OCI-LY3 (cell line): Measurements from ENCODE around the gene TEPSIN.

Experiments
- H2AFZ ChIP-seq: fragments of 200-600, 300-600 bp; shearing (Covaris generic); 2 replicates; pipeline ENCODE4 v1.6.0; 2014; ENCODE audit warnings: antibody characterized with exemption, low read depth, low read length
- H3K27ac ChIP-seq: fragments of 200-600, 300-600 bp; sonication (generic); 2 replicates; pipeline ENCODE4 v1.5.1; 2014; ENCODE audit warnings: mild to moderate bottlenecking, low read length, moderate library complexity, mixed read lengths
- H3K27me3 ChIP-seq: fragments of 200-600, 300-600 bp; sonication (generic); 2 replicates; pipeline ENCODE4 v1.6.1; 2014; ENCODE audit warnings: low read depth, low read length, mixed read lengths
- H3K36me3 ChIP-seq: fragments of 200-600, 300-600 bp; sonication (generic); replicated peaks from 2 replicates; pipeline ENCODE3; 2014; ENCODE audit warnings: low read depth, low read length, mixed read lengths
- H3K4me1 ChIP-seq: fragments of 300-600, 200-600 bp; sonication (generic); 2 replicates; pipeline ENCODE4 v1.6.1; 2014; ENCODE audit warnings: low read length, mixed read lengths
- H3K4me2 ChIP-seq: fragments of 200-600, 300-600 bp; sonication (generic); 2 replicates; pipeline ENCODE4 v1.6.1; 2014; ENCODE audit warnings: low read length, mixed read lengths
- H3K4me3 ChIP-seq: fragments of 300-600, 200-600 bp; sonication (generic); 2 replicates; pipeline ENCODE4 v1.5.1; 2014; ENCODE audit warnings: antibody characterized with exemption, mild to moderate bottlenecking, low read length, moderate library complexity
- H3K79me2 ChIP-seq: fragments of 300-600, 200-600 bp; shearing (Covaris generic); 2 replicates; pipeline ENCODE4 v1.6.1; 2014; ENCODE audit warnings: mild to moderate bottlenecking, low read length, mixed read lengths
- H3K9ac ChIP-seq: fragments of 300-600, 200-600 bp; shearing (Covaris generic); 2 replicates; pipeline ENCODE4 v1.6.0; 2014; ENCODE audit warnings: mild to moderate bottlenecking, low read length, moderate library complexity
- H3K9me3 ChIP-seq: fragments of 200-600, 300-600 bp; shearing (Covaris generic); 2 replicates; pipeline ENCODE4 v1.6.1; 2014; ENCODE audit warnings: low read length, mixed read lengths; ENCODE audit not compliant: insufficient read depth
- H4K20me1 ChIP-seq: fragments of 200-600, 300-600 bp; sonication (generic); 2 replicates; pipeline ENCODE4 v1.6.1; 2016; ENCODE audit warnings: low read length, mixed read lengths; ENCODE audit not compliant: insufficient read depth
- CTCF ChIP-seq: fragments of 200-600, 300-600 bp; sonication (generic); IDR thresholded peaks from 2 replicates; pipeline ENCODE4 v1.5.1; 2014; ENCODE audit warnings: antibody characterized with exemption, low read length, low read depth
- EZH2phosphoT487 ChIP-seq: fragments of 200-600 bp; shearing (Covaris generic); IDR thresholded peaks from 2 replicates; pipeline ENCODE4 v1.6.1; 2018; ENCODE audit warnings: antibody characterized with exemption, mixed run types, low read depth

TEPSIN gene

GRCh38 chr17:81184555-81184954 is 54.3 kb downstream of the TEPSIN start:
- no peak overlapping the region for H2AFZ ChIP-seq
- H4K20me1 ChIP-seq: no peaks in the 10 kb centered on the region
- H3K4me2 ChIP-seq: no peak overlapping the region
- no peaks in the 10 kb centered on the region for H3K36me3 ChIP-seq
- no peaks in the 10 kb centered on the region for H3K4me1 ChIP-seq
- H3K79me2 ChIP-seq: no peaks in the 10 kb centered on the region
- H3K27ac ChIP-seq: no peak overlapping the region
- H3K9ac ChIP-seq: no peak overlapping the region
- TF ChIP-seq EZH2phosphoT487 (no peak), CTCF (no peak)
- H3K9me3 ChIP-seq: no peaks in the 10 kb centered on the region
- H3K27me3 ChIP-seq: no peaks in the 10 kb centered on the region
- H3K4me3 ChIP-seq: no peak overlapping the region

GRCh38 chr17:81183807-81184206 is 55.0 kb downstream of the TEPSIN start:
- no peaks in the 10 kb centered on the region for H3K36me3 ChIP-seq
- TF ChIP-seq EZH2phosphoT487 (no peak), CTCF (no peak)
- H2AFZ ChIP-seq: no peak overlapping the region
- no peaks in the 10 kb centered on the region for H3K27me3 ChIP-seq
- no peaks in the 10 kb centered on the region for H3K4me1 ChIP-seq
- H3K79me2 ChIP-seq: no peaks in the 10 kb centered on the region
- H3K4me3 ChIP-seq: no peak overlapping the region
- H3K27ac ChIP-seq: no peak overlapping the region
- H3K9me3 ChIP-seq: no peaks in the 10 kb centered on the region
- H4K20me1 ChIP-seq: no peaks in the 10 kb centered on the region
- H3K9ac ChIP-seq: no peak overlapping the region
- H3K4me2 ChIP-seq: no peak overlapping the region

- Histone ChIP-seq H3K4me1 (no peaks in the 10 kb centered on the region), H3K79me2 (no peaks in the 10 kb centered on the region), H3K9me3 (no peaks in the 10 kb centered on the region), H3K27ac (no peak overlapping the region), H3K36me3 (no peaks in the 10 kb centered on the region), H3K4me2 (no peak overlapping the region), H4K20me1 (no peaks in the 10 kb centered on the region), H3K27me3 (no peaks in the 10 kb centered on the region), H3K9ac (no peak overlapping the region), H2AFZ (no peak overlapping the region), H3K4me3 (no peak overlapping the region)
- TF ChIP-seq EZH2phosphoT487 (no peak), CTCF (no peak)
These were observed 55.5 kb downstream of the TEPSIN start for GRCh38 chr17:81183316-81183715.

- TF ChIP-seq EZH2phosphoT487: no peak
- no peak for TF ChIP-seq CTCF
- Histone ChIP-seq H3K9me3 (no peaks in the 10 kb centered on the region), H3K79me2 (no peaks in the 10 kb centered on the region), H2AFZ (no peak overlapping the region), H4K20me1 (no peaks in the 10 kb centered on the region), H3K4me3 (no peak overlapping the region), H3K27me3 (no peaks in the 10 kb centered on the region), H3K4me1 (no peaks in the 10 kb centered on the region), H3K27ac (no peak overlapping the region), H3K4me2 (no peak overlapping the region), H3K36me3 (no peaks in the 10 kb centered on the region), H3K9ac (no peak overlapping the region)
These were observed 56.3 kb downstream of the TEPSIN start for GRCh38 chr17:81182596-81182995.
